Midbrain (tissue), 1 donor: ENCODE measurements around the gene MCF2L2.
"Not testable (repeated sequence)": the region's sequence is repeated elsewhere in the genome, so short reads cannot be mapped to it uniquely, and the experiment has no call there.

Source experiments
- DNase-seq: peaks from one replicate; lab custom pipeline; 2025; lab: John Stamatoyannopoulos, UW

MCF2L2 gene

DNA sequence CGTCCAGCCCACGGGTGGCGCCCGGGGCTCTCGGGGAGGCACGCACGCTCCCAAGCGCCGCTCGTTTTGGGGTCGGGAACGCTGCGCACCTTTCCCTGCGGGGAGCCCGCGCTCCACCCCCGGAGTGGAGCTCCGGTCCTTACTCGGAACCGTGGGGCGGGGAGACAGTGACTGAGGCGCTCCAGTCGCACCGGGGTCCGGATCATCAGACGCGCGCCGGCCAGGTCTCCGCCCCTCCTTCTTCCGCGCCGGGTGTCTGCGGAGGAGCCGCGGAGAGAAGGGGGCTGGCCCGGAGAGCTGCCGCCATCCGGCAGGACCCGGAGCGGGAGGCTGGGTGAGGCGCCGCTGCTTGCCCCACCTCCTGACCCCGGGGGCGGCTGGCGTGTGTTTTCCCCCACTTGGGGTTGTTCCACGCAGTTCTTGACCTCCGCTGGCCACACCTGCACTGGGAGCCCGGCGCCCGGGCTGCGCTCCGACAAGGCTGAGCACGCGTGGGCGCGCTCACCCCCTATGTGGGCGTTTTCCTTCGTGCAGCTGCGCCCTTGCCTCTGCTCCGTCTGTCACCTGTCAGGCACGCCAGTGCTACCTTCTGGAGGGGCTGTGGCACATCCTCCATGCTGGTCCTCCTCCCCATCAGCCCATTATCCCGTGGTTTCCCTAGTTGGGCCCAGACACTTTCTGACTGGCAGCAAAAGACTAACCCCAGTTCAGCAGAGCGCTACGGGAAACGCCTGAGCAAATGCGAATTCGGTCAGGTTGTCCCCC, at the start of gene MCF2L2:
Gene MCF2L2, minus strand, starts transcription at position 173 of the 765 bp plus-strand sequence. CDS start 642 bp downstream, outside the sequence.
- peak; percentile 44 for DNase-seq

- no peak for DNase-seq
Observed at GRCh38 chr3:183477801-183478456, 49.5 kb upstream of the MCF2L2 start.

GRCh38 chr3:183475764-183476162, 47.3 kb upstream of the MCF2L2 start:
- not testable (repeated sequence) for DNase-seq

- DNase-seq = no peak
Observed at GRCh38 chr3:183475016-183475763, 46.8 kb upstream of the MCF2L2 start.

DNA sequence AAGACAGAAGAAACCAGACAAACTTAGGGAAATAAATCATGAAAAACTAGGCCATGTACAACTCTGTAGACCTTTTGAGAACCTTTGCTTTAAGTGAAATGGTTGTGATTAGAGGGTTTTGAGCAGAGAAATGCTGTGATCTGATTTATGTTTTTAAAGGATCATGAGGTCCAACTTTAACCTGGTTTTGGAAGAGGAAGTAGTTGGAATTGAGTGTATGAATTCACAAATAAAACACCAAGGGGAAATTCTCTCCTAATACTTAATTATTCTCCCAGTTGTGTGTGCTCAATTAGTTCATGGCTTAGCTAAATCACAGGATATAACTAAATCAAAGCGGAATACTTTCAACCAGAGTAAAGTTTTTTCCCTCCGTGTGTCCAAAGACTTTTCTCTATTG, 45.5 kb upstream of the MCF2L2 start:
- DNase-seq = no peak

DNA sequence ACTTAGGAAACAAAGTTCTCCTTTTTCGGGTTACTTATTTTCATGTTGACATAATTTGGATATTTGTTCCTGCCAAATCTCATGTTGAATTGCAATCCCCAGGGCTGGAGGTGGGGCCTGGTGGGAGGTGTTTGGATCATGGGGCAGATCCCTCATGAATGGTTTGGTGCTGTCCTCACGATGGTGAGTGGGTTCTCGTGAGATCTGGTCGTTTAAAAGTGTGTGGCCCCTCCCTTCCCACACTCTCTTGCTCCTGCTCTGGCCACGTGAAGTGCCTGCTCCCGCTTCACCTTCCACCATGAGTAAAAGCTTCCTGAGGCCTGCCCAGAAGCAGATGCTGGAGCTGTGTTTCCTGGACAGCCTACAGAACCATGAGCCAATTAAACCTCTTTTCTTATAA, 43.7 kb upstream of the MCF2L2 start:
- DNase-seq = no peak

GRCh38 chr3:183468424-183468823, 40.0 kb upstream of the MCF2L2 start:
- DNase-seq = no peak

DNA sequence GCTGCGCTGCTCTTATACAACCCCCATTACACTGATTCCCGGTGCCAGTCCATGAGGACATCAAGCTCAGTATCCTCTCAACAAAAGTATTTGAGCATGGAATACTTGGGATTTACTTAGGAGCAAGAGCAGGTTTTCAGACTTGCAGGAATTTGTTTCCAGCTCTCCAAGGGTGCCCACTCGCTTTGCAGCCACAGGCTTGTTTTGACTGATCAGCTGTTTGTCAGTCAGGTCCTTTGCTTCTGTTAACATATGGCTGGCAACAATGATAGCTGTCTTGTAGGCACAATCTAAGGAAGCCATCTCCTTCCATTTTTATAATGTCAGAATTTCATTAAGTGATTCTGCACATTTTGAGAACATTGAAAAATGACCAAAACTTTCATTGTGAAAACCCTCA, 38.2 kb upstream of the MCF2L2 start:
- DNase-seq = no peak

GRCh38 chr3:183465710-183466109, 37.3 kb upstream of the MCF2L2 start:
- DNase-seq = not testable (repeated sequence)

DNA sequence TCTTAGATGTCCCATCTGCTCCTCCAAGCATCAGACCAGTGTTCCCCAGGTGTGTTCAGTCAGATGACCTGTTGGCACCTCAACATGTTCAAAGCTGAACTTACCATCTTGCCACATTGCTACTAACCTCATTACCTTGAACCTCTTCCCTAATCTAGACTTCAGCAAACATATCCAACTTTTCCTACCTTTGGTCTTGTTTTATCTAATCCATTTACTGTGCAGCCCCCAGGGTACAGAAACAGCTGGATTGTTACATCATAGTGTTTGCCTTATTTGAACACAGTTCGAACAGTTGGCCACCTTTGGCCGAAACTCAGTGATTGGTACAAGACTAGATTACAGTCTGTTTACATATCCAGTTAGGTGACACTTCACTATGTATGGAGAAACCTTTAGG, 36.1 kb upstream of the MCF2L2 start:
- no peak for DNase-seq

DNA sequence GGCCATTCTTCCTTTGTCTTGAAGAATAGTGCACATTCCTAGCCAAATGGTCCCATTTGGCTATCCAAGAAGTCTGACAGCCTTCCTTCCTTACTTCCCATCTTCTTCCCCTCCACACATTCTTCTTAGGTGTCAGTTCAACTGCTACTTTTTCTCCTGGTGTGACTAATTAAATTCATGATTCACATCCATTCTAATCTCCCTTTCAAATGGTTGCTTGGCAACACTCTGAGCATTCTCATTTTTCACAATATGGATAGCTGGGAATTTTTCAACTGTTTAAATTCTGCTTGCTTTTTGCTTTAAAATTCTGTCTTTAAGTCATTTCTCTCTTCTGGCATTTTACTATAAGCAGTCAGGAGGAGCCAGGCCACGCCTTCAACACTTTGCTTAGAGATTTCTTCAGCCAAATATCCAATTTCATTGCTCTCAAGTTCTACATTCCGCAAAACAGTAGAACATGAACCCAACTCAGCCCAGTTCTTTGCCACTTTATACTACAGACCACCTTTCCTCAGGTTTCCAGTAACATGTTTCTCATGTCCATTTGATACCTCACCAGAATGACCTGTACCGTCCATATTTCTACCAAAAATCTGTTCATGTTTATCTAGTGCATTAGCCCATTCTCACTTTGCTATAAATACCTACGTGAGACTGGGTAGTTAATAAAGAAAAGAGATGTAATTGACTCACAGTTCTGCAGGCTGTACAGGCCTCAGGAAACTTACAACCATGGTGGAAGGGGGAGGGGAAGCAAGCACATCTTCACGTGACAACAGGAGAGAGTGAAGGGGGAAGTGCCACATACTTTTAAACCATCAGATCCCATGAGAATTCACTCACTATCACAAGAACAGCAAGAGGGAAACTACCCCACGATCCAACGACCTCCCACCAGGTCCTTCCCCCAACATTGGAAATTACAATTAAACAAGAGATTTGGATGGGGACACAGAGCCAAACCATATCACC, 31.9 kb upstream of the MCF2L2 start:
- no peak for DNase-seq

DNA sequence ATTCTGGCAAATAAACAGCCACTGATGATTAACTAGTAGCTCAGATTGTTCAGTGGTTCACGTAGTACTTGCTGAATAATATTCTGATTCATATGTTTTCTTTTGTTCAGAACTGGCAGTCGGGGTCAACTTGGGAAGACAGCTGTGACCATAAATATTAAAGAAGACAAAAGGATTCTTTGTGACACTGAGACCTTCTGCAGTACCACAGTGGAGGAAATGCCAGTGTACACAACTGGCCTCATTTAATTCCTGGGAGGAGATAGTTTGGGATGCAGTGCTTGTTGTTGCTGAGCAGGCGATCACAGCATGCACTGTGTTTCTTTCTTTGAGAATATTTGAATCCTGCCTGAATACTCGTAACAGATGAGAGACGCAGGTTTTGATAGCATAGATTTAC, 26.7 kb upstream of the MCF2L2 start:
- peak; percentile 77 for DNase-seq

GRCh38 chr3:183454064-183454463, 25.6 kb upstream of the MCF2L2 start:
- DNase-seq = no peak

DNA sequence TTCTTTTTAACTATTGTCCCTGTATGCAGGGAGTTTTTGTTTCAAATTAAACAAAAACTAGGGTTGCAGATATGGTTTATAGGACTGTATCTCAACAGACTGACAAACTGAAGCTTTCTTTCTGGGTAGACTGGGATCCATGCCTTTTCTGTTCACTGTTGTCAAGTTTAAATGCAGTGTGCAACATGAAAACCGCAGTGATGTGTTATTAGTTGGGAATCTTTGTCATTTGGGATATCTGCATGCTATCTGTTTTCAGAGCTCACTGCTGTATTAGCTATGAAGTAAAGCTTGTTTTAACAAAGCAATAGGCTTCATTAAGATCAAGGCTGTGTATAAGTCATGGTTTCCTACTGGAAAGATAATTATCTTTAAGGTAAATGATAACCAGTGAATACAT, 21.4 kb upstream of the MCF2L2 start:
- DNase-seq = no peak

- DNase-seq = peak; percentile 34
Observed at GRCh38 chr3:183449391-183449790, 21.0 kb upstream of the MCF2L2 start.

DNA sequence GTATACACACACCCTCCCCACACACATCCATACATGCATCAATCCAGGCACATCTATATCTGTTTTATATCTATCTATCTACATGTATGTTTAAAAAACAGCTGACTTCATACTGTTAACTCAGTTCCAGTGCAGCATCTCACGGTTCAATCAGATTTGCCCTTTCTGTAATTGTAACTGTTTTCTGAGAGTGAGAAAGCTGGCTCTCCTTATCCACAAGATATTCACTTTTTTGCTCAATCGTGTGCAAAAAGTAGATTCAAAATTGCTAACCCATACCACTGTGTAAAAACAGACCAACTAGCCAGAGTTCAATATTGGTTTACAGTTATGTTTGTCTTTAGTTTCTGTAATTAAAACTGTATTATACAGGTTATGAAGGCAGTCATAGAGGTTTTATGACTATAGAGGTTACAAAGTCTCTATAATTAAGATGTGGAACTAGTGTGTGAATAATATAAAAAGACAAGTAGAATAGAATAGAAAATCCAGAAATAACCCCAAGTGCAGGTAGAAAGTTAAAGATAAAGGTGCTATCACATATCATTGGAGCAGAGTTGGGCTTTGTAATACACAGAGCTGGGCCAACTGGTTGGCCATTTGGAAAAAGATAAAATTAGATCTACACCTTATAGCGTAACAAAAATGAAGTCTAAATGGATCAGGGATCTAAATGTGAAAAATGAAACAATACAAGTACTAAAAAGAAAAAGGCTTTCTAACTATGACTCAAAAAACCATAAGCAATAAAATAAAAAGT, 20.1 kb upstream of the MCF2L2 start:
- DNase-seq = no peak

DNA sequence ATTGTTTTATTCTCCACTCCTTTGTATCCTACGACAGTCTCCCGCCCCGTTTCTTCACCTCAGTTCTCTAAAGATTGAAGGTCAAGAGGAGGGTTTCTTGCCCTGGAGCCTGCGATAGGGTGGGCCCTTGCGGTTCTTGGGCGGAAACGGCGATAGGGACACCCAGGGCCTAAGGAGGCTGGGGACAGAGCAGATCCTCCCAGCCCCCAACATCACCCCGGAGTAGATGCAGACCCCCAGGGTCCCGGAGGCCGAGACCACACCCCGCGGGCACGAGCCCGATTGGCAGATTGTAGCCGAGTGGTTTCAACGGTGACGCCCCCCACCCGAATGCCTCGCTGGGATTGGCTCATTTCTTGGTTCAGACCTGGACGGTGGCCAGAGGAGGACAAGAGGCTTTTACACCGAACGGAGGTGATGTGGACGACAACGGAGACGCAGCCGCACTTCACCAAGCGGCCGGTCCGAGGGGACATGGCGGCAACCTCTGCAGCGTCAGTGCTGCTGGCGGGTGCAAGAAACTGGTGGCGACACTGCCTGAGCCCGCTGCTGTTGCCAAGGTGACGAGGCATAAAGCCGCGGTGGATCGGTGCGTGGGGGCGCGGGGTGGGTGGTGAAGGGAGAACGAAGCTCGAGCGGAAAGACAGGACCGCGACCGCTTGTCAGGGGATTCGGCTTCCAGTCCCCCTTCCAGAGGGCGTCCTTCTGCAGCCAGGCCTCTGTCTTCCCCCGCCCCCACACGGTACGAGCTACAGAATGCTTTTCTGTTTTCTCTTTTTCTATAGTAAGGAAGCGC, 19.0 kb upstream of the MCF2L2 start:
- DNase-seq = peak; percentile 87

DNA sequence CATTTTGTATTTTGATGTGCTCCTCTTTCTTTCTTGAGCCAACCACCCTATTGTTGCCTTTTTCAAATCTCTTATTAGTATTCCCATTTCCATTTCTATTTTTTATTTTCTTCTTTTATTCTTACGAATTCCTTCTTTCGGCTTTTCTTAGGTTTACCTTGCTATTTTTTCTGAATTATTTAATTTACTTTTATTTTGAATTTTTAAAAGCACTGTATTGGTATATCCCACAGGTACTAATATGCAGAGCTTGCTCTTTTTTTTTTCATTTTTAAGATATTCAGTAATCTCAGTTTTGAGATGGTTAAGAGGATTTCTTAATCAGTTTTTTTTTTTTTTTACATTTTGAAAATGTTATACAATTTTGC, 18.4 kb upstream of the MCF2L2 start:
- DNase-seq = no peak

- no peak for DNase-seq
Observed at GRCh38 chr3:183444748-183445147, 16.3 kb upstream of the MCF2L2 start.
